ENCODE measurements around the gene KANSL1L.
"Not testable (repeated sequence)": the region's sequence is repeated elsewhere in the genome, so short reads cannot be mapped to it uniquely, and the experiment has no call there.

Gene KANSL1L, protein sequence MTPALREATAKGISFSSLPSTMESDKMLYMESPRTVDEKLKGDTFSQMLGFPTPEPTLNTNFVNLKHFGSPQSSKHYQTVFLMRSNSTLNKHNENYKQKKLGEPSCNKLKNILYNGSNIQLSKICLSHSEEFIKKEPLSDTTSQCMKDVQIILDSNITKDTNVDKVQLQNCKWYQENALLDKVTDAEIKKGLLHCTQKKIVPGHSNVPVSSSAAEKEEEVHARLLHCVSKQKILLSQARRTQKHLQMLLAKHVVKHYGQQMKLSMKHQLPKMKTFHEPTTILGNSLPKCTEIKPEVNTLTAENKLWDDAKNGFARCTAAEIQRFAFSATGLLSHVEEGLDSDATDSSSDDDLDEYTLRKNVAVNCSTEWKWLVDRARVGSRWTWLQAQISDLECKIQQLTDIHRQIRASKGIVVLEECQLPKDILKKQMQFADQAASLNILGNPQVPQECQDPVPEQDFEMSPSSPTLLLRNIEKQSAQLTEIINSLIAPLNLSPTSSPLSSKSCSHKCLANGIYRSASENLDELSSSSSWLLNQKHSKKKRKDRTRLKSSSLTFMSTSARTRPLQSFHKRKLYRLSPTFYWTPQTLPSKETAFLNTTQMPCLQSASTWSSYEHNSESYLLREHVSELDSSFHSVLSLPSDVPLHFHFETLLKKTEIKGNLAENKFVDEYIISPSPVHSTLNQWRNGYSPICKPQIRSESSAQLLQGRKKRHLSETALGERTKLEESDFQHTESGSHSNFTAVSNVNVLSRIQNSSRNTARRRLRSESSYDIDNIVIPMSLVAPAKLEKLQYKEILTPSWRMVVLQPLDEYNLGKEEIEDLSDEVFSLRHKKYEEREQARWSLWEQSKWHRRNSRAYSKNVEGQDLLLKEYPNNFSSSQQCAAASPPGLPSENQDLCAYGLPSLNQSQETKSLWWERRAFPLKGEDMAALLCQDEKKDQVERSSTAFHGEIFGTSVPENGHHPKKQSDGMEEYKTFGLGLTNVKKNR

DNA sequence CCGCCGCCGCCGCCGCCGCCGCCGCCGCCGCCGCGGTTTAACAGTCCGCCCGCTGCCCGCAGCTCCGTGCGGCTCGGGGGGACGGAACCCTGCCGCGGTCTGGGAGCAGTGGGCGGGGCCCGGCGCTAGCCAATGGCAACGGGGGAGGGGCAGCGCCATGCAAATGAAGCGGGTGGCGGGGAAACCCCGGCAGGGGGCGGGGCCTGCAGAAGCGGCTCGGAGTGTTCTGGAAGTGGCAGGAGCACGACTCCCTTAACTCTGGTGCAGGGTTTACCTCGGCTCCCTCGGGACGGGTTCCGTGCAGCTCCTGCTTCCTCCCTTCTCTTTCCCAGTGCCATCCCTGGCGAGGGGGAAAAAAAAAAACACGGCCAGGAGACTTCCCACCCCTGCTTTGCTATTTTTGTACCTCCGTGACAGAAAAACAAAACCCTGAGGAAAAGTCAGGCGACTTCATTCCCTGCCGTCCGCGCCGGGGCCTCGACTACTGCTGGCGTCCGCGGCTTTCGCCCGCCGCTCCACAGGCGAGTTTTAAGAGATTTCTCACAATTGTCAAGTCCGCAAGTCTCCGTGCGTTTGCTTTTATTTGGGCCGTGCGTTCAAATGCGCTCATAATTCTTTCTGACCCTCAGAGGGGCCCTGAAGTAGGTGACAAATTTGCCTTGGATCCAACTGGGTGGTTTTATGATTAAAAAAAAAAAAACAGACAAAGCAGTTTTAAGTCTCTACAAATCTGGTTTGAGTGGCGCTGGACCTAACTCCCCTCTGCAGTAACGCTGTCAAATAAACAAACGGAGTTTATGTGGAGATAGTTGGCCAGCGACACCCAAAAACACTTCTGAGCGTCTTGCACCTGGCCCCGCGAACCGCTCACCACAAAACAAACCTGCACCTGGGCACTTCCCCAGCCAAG is at the start of gene KANSL1L:
Gene KANSL1L (minus strand): TSS at position 101 of the 910 bp plus-strand sequence. CDS start 16,827 bp downstream, outside the sequence.
- DNase-seq = peak; percentile 93 to 97

DNA sequence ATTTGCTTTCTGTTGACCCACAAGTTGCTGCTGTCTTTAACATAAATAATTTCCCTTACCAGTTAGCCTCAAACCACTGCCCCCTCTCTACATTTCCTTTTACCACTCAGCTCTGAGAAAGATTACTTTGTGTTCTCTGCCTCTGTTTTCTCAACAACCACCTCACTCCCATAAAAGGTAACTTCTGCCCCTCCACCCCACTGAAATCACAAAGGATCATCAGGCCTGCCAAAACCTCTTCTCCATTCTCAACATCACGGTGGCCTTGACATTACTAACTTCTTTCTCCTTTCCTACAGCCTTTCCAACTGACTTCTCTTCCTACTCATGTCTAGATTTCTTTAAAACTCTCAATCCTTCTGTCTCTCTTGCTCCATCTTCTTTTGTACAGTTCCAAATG is 43.9 kb upstream of the KANSL1L start:
- no peak for DNase-seq

DNA sequence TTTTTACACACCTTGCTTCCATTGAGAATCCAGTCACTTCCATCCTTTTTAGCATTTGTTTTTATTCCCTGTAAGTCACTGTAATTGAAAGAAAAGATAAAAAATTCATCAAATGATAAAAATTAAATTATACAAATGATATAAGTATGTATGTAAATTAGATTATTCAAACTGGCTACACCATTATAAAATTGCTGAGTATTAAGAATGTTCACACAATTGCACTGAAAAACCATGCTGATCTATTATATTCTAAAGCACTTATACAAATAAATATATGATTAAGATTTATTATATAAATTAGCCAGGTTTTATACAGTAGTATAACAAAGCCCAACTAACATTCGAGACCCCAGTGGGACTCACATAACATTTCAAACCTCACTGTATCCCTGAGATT is 39.0 kb upstream of the KANSL1L start:
- no peak for DNase-seq

DNA sequence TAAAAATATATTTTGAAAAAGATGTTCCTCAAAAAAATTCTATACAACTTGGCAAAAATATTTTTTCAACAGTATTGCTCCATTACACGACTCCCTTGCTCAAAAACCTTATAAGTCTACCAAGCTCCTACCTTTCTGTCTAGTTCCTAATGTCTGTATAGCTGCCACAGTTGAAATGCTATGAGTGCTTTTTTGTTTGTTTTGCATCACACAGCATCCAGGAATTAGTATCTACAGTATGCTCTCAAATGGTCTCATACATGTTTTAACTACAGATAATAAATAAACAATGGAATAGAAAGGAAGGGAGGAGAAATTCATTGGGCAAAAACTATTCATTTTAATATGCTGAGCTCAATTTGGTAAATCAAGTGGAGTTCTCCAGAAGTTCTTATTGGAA is 36.7 kb upstream of the KANSL1L start:
- DNase-seq = no peak

DNA sequence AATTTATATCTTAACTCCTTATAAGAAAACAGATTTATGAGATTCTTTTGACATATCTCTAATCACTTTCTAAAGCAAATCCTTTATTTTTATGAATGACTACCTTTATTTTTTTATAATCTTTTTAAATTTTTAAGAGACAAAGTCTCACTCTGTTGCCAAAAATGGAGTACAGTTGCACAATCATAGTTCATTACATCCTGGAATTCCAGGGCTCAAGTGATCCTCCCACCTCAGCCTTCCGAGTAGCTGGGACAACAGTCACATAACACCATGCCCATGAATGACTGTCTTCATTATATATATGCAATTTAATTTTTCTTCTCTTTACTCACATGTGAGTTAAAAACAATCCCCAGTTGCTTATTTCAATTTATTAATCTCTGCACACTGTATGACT is 32.3 kb upstream of the KANSL1L start:
- DNase-seq = no peak

DNA sequence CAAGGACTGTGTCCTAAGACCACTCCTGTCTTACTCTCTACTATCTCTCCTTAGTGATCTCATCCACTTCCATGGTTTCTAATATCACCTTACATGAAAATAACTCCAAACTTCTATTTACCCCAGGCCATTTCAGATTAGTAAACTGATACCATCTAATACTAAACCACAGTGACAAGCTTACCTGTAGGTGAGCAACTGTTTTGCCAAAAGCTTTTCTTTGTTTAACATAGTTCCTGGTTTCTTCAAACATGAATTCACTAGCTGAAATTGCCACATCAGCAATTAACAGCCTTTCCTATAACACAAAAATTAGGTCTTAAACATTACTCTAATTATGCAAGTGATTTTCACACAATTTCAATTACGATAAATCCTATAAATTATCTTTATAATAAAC is 31.9 kb upstream of the KANSL1L start:
- DNase-seq = no peak

DNA sequence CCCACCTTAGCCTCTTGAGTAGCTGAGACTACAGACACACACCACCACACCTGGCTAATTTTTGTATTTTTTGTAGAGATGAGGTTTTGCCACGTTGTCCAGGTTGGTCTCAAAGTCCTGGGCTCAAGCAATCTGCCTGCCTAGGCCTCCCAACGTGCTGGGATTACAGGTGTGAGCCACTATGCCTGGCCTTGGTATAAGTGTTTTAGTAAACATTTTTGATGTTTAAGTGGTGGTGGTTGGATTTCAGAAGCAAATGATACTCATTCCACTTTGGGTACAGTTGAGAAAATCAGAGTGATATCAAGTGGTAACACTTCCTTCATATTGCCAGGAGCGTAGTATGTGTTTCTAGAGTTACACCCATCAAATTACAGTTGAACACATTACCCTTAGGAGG is 28.6 kb upstream of the KANSL1L start:
- no peak for DNase-seq

DNA sequence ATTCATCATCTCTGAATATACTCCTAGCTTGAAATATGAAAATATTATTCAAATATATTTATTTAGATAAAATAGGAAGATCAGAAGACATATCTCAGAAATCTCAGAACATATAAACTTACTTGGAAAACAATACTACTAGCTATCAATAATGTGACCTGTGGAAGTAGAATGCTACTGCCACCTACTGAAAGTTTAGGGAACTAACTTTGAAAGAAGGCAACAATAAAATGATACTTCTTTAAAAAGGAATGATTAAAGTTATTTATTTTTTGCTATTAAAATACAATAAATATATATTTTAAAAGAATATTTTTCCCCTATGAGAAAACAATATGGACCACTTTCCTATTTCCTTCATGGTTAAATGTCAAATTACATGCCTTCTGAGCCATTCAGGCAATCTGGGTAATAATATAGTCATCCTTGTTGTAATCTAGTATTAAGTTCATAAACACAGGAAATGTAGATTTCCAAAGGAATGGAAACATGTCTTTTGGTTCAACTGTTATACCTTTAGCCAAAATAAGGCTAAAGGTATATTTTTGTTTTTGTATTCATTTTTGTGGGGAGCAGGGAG is 28.1 kb upstream of the KANSL1L start:
- DNase-seq = peak; percentile 11 to 56

DNA sequence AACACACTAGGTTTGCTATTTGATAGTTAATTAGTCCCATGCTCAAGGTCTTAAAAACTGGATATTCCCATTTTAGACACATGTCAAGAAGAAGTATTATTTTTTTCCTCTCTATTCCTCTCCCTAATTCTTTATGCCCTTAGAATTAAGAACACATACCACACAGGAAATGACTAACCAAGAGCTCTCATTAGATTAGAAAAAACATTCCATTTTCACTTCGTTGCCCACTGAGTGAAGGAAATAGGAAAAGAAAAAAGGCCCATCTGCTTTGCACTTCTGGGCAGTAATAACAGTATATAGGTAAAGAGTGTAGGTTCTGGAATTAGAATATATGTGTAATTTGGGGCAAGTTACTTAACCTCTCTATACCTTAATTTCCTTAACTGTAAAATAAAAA is 27.1 kb upstream of the KANSL1L start:
- no peak for DNase-seq

DNA sequence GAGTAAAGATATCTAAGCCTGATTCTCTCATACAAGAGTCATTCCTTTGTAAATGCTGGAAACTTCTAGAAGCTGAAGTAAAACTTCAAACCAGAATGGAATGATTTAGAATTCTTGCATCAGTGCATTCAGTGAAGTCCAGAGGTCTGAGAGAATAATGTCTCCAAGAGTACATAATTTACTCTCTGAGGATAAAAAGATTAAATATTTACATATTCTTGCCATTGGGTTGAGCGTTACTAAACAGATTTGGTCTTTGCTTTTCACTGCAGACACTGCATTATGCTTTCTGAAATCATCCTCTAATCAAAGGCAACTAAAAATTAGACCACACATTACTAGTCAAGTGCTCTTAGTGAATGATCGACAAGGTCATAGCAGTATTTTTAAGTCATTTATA is 26.5 kb upstream of the KANSL1L start:
- DNase-seq = no peak

DNA sequence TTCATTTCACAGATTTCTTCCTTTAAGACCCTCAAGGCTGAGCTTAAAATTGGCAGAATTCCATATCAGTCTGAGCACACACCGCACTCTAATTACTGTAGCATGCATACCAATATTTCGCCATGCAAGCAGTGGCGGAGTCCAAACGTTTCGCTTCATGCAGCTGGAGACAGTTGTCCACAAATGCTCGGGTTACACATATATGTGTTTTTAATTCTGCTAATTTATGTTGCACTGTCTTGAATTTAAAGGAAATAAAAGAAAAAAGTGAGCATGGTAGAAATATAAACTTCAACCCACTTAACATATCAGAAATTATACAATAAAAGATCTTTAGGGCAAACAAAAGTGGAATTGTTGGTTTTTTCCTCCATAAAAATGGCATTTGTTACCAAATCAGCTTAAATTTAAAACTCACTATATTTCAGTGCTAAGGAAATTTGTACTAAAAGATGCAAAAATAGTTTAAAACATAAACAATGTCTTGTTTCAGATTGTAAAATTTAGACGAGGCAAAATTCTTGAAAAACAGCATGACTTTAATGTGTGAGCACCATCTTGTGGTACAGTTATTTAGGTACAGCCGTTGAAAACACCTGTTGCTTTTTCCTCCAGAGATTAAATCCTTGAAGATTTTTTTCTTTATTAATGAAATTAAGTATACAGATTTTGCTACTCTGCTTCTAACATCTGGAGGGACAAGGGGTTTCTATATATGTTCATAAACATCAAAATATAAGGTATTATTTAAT is 24.1 kb upstream of the KANSL1L start:
- peak; percentile 22 to 71 for DNase-seq

DNA sequence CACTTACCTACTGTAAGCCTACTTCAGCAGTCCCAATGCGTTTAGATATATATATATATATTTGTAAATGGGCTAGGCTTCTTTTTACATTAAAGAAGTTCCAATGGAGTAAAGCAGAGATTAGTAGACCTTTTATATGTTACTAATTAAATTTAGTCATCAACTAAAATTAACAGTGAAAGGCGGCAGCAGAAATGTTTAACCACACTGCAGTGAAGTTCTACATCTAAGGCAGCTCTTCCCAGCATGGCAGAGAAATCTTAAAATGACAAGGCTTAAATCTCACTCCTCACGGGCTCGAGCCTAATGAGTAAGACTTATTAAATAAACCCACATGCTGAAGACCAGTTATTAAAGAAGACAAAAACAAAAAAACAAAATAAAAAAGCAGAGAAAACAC is 19.1 kb upstream of the KANSL1L start:
- no peak for DNase-seq

DNA sequence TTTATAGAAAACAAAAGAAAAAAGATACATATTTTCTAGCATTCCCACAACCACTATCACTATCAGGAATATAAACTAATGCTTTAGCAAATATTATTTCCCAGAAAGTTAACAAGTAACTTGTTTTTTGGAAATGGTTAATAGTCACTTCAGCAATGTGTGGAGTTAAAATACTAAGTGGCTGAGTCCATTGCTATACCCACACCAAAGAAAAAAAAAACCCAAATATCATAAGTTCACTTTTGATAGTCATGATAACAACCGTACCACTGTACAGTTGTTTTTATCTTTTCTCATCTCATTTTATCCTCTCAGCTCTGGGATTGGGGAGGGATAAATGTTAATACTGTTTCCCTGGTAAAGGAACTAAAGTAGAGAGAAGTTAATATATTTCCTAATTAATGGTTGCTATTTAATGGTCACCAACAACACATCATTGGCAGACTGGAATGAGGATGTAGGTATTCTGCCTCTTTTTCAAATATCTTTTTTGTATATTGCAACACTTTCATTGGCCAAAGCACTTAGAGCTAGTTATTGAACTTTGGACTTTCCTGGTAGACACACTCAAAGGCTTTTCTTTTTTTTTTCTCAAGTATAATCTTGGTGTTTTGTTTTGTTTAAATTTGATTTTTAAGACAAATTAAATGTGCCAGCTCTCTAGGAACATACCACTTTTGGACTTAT is 18.4 kb upstream of the KANSL1L start:
- peak in 1 of 2 donors; percentile 18 for DNase-seq

DNA sequence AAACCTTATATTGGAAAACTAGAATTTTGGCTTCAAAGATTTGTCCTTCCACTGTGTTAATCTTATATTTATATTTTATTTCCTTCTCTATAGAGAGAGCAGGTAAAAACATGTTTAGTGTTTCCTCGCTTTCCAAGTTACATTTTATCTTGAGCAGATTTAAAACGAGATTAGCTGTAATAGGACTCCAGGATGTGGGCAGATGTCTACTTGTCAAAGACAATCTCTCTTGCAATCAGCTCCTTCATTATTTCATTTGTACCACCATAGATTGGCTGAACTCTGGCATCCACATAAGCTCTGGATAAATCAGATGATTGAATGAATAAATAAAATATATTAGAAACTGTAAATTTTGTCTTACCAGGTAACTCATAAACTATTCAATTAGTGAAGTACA is 17.5 kb upstream of the KANSL1L start:
- DNase-seq = no peak

DNA sequence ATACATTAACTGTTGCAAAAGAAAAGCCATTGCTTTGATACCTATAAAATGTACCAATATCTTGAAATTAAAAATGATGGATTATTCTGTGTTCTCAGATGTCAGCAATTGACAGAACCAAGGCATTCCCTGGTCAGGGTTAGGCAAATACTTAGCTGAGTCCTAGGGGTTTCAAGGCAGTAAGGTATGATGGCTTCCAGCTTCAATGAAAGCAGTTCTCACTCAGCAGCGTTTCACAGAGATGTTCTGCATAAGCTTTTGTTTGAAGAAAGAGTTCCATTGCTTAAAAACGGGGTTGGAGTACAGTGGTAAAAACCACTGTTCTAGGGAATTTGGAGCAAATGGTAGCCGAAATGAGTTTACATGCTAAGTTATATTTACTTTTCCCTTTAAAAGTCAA is 17.0 kb upstream of the KANSL1L start:
- no peak for DNase-seq

DNA sequence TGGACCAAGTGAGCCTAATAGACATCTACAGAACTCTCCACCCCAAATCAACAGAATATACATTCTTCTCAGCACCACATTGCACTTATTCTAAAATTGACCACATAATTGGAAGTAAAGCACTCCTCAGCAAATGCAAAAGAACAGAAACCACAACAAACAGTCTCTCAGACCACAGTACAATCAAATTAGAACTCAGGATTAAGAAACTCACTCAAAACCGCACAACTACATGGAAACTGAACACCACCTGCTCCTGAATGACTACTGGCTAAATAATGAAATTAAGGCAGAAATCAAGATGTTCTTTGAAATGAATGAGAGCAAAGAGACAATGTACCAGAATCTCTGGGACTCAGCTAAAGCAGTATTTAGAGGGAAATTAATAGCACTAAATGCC is 12.7 kb upstream of the KANSL1L start:
- DNase-seq = not testable (repeated sequence)

DNA sequence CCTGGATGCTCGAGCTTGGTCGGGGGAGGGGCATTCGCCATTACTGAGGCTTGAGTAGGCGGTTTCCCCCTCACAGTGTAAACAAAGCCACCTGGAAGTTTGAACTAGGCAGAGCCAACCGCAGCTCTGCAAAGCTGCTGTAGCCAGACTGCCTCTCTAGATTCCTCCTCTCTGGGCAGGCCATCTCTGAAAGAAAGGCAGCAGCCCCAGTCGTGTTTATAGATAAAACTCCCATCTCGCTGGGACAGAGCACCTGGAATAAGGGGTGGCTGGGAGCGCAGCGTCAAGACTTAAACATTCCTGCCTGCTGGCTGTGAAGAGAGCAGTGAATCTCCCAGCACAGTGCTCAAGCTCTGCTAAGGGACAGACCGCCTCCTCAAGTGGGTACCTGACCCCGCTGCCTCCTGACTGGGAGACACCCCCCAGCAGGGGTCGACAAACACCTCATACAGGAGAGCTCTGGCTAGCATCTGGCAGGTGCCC is 10.4 kb upstream of the KANSL1L start:
- DNase-seq = not testable (repeated sequence)

DNA sequence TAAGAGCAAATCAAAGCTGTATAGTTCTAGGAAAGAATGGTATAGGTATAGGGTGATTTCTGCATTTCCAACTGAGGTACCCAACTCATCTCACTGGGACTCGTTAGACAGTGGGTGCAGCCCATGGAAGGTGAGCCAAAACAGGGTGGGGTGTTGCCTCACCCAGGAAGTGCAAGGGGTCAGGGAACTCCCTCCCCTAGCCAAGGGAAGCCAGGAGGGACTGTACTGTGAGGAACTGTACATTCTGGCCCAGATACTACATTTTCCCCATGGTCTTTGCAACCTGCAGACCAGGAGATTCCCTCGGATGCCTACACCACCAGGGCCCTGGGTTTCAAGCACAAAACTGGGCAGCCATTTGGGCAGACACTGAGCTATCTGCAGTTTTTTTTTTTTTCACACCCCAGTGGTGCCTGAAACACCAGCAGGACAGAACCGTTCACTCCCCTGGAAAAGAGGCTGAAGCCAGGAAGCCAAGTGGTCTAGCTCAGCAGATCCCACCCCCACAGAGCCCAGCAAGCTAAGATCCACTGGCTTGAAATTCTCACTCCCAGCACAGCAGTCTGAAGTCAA is 9.9 kb upstream of the KANSL1L start:
- not testable (repeated sequence) for DNase-seq

DNA sequence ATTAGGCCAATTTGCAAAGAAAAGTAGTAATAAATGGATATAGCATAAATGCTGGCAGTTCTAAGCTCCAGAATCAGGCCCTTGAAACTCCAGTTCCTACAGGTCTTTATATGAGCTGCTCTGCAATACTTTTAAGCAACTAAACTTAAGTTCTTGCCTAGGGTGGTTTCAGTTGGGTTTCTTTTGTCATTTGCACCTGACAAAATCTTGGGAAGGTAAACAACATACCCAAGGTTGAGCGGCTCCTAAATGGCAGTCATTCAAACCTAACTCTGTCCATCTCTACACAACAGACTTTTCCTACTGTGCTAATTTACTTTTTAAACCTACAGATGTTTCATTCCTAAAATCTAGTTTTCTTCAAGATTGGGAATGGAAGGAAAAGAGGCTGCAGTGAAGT is 9.3 kb upstream of the KANSL1L start:
- DNase-seq = no peak

DNA sequence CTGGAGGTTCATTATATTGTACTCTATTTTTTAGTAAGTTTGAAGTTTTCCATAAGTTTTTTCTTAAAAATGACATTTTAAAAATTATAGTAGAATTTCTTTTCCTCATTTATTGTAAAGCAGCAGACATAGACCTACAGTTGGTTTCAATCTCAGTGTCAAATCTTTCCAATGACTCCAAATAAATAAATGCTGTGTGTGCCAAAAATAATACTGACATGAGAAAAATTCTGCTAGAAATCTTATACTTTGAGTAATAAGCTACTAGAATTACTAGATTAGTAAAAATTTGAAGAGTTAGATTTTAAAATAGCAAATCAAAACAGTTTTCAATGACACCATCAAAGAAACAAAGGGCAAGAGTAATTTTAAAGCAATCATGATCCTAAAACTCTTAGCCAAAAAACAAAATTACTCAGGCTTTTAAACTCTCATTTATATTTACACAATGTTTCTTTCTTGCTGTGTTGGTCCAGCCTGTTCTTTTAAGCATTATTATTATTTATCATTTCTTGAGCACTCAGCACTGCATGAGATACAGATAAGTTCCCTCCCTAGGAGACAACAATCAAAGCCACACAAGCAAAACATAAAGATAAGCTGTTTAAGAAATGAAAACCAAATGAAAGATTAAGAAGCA is 8.3 kb upstream of the KANSL1L start:
- DNase-seq = no peak
